Measurements from ENCODE around the gene OR4N5.

GRCh38 chr14:20118795-20119194, 19.8 kb upstream of the OR4N5 start:
- TF ChIP-seq CTCF (IDR thresholded peaks at IDR 0.05; ENCODE audit: insufficient read depth, low read length, poor library complexity, severe bottlenecking) (no peak), EZH2phosphoT487 (conservative IDR thresholded peaks at IDR 0.05; ENCODE audit: low read length) (no peak)

Data from SU-DHL-6 (cell line).